K562 (cell line): Measurements from ENCODE around the gene UBE2M. TPM values are rescaled to one million over a fixed set of nuclear protein-coding genes. Genes with fewer than 3 reads are reported as not detected.

ENCODE experiments used
- ARID3A ChIP-seq: IDR thresholded peaks from 2 replicates; pipeline ENCODE4 v1.6.1; 2012; ENCODE audit warnings: low read depth, low read length, improper control_type of control experiment, borderline replicate concordance
- DMBX1 ChIP-seq: fragments of 250-450 bp; sonication (Bioruptor Pico); IDR thresholded peaks from 2 replicates; pipeline ENCODE4 v1.8.0; 2022; ENCODE audit warnings: inconsistent platforms, mild to moderate bottlenecking, moderate library complexity, borderline replicate concordance
- HNRNPH1 ChIP-seq: fragments of 200-400 bp; formaldehyde crosslinking; optimal IDR thresholded peaks from 2 replicates; pipeline ENCODE3; 2017; ENCODE audit warnings: low read depth, mild to moderate bottlenecking, low read length, moderate library complexity
- MTA2 ChIP-seq: fragments of 450-650 bp; IDR thresholded peaks from 2 replicates; pipeline ENCODE4 v1.6.1; 2016; ENCODE audit warnings: low read depth
- SNRNP70 ChIP-seq: fragments of 200-400 bp; formaldehyde crosslinking; optimal IDR thresholded peaks from 2 replicates; pipeline ENCODE3; 2017; ENCODE audit warnings: low read depth, low read length
- TCF7 ChIP-seq: sonication (generic); IDR thresholded peaks from 2 replicates; pipeline ENCODE4 v1.6.1; 2016; ENCODE audit warnings: antibody characterized with exemption, borderline replicate concordance
- polyA plus RNA-seq, 8 experiments: library from polyadenylated mRNA; depleted of rRNA in 4 of 8; stranded (reverse) in 5 of 8; unstranded in 3 of 8; fragments of >200 nt; fragmentation: Nextera tagmentation in 2 of 8; fragmentation: Illumina TruSeq in 1 of 8; extraction: Ambion mirVana in 2 of 8; extraction: Trizol in 1 of 8; gene quantifications; 2 replicates each; pipeline versions ENCODE4 v1.2.1 to v1.2.3, GENCODE V29; 2011 to 2014; ENCODE audit warnings: inconsistent platforms in 1 of 8, missing spikeins in 1 of 8
- total RNA-seq, 7 experiments: library from RNA; depleted of rRNA in 6 of 7; stranded (reverse); fragments of >200 nt in 6 of 7; fragmentation: Illumina TruSeq in 2 of 7; extraction: Trizol in 2 of 7; gene quantifications; 2 replicates each; pipeline versions ENCODE4 v1.2.1 to v1.2.3, GENCODE V29; 2011 to 2021; ENCODE audit warnings: low replicate concordance in 1 of 7
- TF ChIP-seq, protein P1 (sequence below): fragments of 200-800 bp; sonication (Bioruptor generic); IDR thresholded peaks from 2 replicates; pipeline ENCODE4 v1.6.1; 2016; ENCODE audit warnings: missing genetic modification characterization, missing compliant biosample characterization

The UBE2M gene
- total and polyA plus RNA-seq, 9 of the 15 experiments (the other 6 are each of a cell fraction or from before 2014, with no cell fraction given): 0.92 to 163 (median 85.7) TPM

GRCh38 chr19:58584498-58585441, 26.4 kb upstream of the UBE2M start (continued):
- TF ChIP-seq ARID3A (no peak), TCF7 (peak; percentile 87), DMBX1 (CRISPR knock-in tag) (0 out of 2 replicates have a peak, but pooled peaks have one; percentile 31), SNRNP70 (no peak), HNRNPH1 (no peak), MTA2 (peak; percentile 38)
- TF ChIP-seq, protein P1, sequence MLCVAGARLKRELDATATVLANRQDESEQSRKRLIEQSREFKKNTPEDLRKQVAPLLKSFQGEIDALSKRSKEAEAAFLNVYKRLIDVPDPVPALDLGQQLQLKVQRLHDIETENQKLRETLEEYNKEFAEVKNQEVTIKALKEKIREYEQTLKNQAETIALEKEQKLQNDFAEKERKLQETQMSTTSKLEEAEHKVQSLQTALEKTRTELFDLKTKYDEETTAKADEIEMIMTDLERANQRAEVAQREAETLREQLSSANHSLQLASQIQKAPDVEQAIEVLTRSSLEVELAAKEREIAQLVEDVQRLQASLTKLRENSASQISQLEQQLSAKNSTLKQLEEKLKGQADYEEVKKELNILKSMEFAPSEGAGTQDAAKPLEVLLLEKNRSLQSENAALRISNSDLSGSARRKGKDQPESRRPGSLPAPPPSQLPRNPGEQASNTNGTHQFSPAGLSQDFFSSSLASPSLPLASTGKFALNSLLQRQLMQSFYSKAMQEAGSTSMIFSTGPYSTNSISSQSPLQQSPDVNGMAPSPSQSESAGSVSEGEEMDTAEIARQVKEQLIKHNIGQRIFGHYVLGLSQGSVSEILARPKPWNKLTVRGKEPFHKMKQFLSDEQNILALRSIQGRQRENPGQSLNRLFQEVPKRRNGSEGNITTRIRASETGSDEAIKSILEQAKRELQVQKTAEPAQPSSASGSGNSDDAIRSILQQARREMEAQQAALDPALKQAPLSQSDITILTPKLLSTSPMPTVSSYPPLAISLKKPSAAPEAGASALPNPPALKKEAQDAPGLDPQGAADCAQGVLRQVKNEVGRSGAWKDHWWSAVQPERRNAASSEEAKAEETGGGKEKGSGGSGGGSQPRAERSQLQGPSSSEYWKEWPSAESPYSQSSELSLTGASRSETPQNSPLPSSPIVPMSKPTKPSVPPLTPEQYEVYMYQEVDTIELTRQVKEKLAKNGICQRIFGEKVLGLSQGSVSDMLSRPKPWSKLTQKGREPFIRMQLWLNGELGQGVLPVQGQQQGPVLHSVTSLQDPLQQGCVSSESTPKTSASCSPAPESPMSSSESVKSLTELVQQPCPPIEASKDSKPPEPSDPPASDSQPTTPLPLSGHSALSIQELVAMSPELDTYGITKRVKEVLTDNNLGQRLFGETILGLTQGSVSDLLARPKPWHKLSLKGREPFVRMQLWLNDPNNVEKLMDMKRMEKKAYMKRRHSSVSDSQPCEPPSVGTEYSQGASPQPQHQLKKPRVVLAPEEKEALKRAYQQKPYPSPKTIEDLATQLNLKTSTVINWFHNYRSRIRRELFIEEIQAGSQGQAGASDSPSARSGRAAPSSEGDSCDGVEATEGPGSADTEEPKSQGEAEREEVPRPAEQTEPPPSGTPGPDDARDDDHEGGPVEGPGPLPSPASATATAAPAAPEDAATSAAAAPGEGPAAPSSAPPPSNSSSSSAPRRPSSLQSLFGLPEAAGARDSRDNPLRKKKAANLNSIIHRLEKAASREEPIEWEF: peak; percentile 67; the same call in 1 of the 2 replicates
